Esophagus muscularis mucosa (tissue), 4 donors: ENCODE data around the gene ELMO2. TPM values are rescaled to one million over a fixed set of nuclear protein-coding genes. Genes with fewer than 3 reads are reported as not detected.

Experiments used
- DNase-seq: peaks from one replicate; pipeline ENCODE4 v3.0.0-alpha.2; 2017; ENCODE audit errors: extremely low spot score
- H3K27ac ChIP-seq, 4 donors: fragments of 200-600 bp; sonication (generic); replicated peaks in 1 of 4; 1 replicate in 3 of 4; 2 replicates in 1 of 4; pipeline ENCODE4 v1.5.1; 2016 to 2019; ENCODE audit warnings: mild to moderate bottlenecking in 1 of 4
- H3K27me3 ChIP-seq, 4 donors: fragments of 200-600 bp; sonication (generic); one replicate each; pipeline versions ENCODE4 v1.5.1 to v1.6.0; 2016 to 2019
- H3K36me3 ChIP-seq, 4 donors: fragments of 200-600 bp; sonication (generic); one replicate each; pipeline ENCODE4 v1.5.1; 2016 to 2019
- H3K4me1 ChIP-seq, 4 donors: fragments of 200-600 bp; sonication (generic); one replicate each; pipeline ENCODE4 v1.5.1; 2016 to 2019
- H3K4me3 ChIP-seq, 4 donors: fragments of 200-600 bp; sonication (generic); 1 replicate in 2 of 4; 2 replicates in 2 of 4; pipeline ENCODE4 v1.5.1; 2016 to 2019; ENCODE audit warnings: mild to moderate bottlenecking in 4 of 4, moderate library complexity in 1 of 4
- H3K9me3 ChIP-seq, 4 donors: fragments of 200-600 bp; sonication (generic); 1 replicate in 3 of 4; 2 replicates in 1 of 4; pipeline ENCODE4 v1.5.1; 2016 to 2019
- EP300 ChIP-seq: sonication (generic); formaldehyde crosslinking; IDR thresholded peaks from one replicate; pipeline ENCODE4 v1.6.1; 2017; ENCODE audit warnings: antibody characterized with exemption
- POLR2A ChIP-seq: fragments of 450-650 bp; IDR thresholded peaks from one replicate; pipeline ENCODE4 v1.6.1; 2017; ENCODE audit warnings: antibody characterized with exemption, moderate library complexity, mild to moderate bottlenecking, low read depth
- POLR2AphosphoS5 ChIP-seq, 2 donors: sonication (generic); formaldehyde crosslinking; IDR thresholded peaks; one replicate each; pipeline ENCODE4 v1.6.1; 2017; ENCODE audit warnings: antibody characterized with exemption in 2 of 2
- WGBS: methylation state at CpG from one replicate; pipeline ENCODE4 v1.1.5; 2018; 5-methylcytosine and 5-hydroxymethylcytosine counted together
- intact Hi-C: fragments of 100-400 bp; cut with DNase I; formaldehyde crosslinking; loops from one replicate; pipeline ENCODE4 v1.15.1; 2023
- total RNA-seq, 4 donors: library from RNA; depleted of rRNA; stranded (reverse); fragments of >200 nt; gene quantifications; one replicate each; pipeline versions ENCODE4 v1.1.0 to v1.2.1, GENCODE V29; 2016
- TF ChIP-seq, protein P1 (sequence below), 3 experiments: fragments of 200-600 bp in 2 of 3; fragments of 450-650 bp in 1 of 3; sonication (generic) in 2 of 3; IDR thresholded peaks; one replicate each; pipeline ENCODE4 v1.5.1; 2017 to 2019; ENCODE audit warnings: antibody characterized with exemption in 3 of 3, mild to moderate bottlenecking in 2 of 3, moderate library complexity in 1 of 3

Gene ELMO2
- total RNA-seq, 4 donors from 2014 or later, result 35.3 to 61.4 (median 51.8) TPM

DNA sequence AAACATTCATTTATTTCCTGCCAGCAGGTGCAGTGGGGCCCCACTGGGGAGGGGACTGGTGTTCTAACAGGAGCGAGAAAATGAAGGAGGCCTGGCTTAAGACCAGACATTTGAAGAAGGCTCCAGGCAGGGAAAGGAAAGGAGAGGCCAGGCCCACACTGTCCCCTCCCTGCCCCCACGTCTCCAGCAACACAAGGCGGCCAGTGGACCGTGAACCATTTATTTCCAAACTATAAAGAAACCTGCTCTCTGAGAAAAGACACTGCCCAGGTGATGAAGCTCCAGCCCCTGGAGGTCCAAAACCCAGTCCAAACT lies 56.7 kb downstream of the ELMO2 start:
- 76% methylated on average over 4 of the region's 4 CpGs for WGBS
- Histone ChIP-seq H3K4me1 (peaks cover 8 to 27% (median 22%) of the 10 kb centered on the region in 4 donors), H3K4me3 (no peak overlapping the region), H3K27ac (no peak overlapping the region), H3K9me3 (no peaks in the 10 kb centered on the region), H3K36me3 (peaks cover 0 to 39% (median 37%) of the 10 kb centered on the region in 4 donors), H3K27me3 (no peaks in the 10 kb centered on the region)
- DNase-seq, result no peak
- TF ChIP-seq, protein P1, sequence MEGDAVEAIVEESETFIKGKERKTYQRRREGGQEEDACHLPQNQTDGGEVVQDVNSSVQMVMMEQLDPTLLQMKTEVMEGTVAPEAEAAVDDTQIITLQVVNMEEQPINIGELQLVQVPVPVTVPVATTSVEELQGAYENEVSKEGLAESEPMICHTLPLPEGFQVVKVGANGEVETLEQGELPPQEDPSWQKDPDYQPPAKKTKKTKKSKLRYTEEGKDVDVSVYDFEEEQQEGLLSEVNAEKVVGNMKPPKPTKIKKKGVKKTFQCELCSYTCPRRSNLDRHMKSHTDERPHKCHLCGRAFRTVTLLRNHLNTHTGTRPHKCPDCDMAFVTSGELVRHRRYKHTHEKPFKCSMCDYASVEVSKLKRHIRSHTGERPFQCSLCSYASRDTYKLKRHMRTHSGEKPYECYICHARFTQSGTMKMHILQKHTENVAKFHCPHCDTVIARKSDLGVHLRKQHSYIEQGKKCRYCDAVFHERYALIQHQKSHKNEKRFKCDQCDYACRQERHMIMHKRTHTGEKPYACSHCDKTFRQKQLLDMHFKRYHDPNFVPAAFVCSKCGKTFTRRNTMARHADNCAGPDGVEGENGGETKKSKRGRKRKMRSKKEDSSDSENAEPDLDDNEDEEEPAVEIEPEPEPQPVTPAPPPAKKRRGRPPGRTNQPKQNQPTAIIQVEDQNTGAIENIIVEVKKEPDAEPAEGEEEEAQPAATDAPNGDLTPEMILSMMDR (IDR thresholded peaks at IDR 0.05), result no peak
- TF ChIP-seq POLR2A (no peak), EP300 (no peak), POLR2AphosphoS5 (IDR thresholded peaks at IDR 0.05) (no peak)
- intact Hi-C loops, result loop anchor here (5.0 kb wide), 1 partner anchor 217 kb away; no protein-coding TSS in a partner anchor

DNA sequence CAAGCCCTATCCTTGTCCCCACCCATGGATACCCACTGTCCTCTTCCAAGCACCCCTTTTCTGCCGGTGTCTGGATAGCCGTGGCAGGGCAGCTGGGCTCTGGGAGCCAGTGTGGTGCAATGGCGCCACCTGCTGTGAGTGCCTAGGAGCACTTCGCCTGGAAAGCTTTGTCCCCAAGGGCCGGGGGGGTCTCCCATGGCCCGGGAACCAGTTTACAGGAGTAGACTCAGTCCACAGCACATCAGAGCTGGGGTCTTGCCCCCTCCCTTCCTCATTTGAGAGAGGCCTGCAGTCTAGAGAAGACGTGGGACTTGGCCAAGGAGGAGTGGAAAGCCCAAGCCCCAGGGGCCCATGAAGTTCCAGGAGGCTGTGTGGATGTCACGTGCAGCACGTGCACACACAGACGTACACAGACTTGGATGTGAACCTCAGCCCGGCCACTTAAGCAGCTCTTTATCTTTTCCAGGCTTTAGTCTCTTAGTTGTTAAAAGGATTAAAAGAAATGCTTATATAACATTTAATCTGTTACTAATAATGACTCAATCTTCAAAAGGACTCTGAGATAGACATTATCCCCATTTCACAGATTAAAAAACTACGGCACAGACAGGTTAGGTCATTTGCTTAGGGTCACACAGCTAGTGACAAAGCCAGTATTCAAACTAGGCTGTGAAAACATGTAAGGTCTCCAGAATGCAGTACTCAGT lies 57.2 kb downstream of the ELMO2 start:
- H3K4me3 ChIP-seq, result no peak overlapping the region
- DNase-seq, result no peak
- no peaks in the 10 kb centered on the region for H3K27me3 ChIP-seq
- intact Hi-C loops, result loop anchor here (5.0 kb wide), 1 partner anchor 217 kb away; no protein-coding TSS in a partner anchor
- WGBS, result 58% methylated on average over 7 of the region's 12 CpGs
- H3K4me1 ChIP-seq, result peaks cover 8 to 27% (median 22%) of the 10 kb centered on the region in 4 donors
- no peaks in the 10 kb centered on the region for H3K9me3 ChIP-seq
- peaks cover 0 to 39% (median 34%) of the 10 kb centered on the region in 4 donors for H3K36me3 ChIP-seq
- no peak overlapping the region for H3K27ac ChIP-seq
- TF ChIP-seq EP300 (no peak), POLR2A (no peak)
- TF ChIP-seq, protein P1 (IDR thresholded peaks at IDR 0.05), result peak; percentile 64 to 77 (median 70)

DNA sequence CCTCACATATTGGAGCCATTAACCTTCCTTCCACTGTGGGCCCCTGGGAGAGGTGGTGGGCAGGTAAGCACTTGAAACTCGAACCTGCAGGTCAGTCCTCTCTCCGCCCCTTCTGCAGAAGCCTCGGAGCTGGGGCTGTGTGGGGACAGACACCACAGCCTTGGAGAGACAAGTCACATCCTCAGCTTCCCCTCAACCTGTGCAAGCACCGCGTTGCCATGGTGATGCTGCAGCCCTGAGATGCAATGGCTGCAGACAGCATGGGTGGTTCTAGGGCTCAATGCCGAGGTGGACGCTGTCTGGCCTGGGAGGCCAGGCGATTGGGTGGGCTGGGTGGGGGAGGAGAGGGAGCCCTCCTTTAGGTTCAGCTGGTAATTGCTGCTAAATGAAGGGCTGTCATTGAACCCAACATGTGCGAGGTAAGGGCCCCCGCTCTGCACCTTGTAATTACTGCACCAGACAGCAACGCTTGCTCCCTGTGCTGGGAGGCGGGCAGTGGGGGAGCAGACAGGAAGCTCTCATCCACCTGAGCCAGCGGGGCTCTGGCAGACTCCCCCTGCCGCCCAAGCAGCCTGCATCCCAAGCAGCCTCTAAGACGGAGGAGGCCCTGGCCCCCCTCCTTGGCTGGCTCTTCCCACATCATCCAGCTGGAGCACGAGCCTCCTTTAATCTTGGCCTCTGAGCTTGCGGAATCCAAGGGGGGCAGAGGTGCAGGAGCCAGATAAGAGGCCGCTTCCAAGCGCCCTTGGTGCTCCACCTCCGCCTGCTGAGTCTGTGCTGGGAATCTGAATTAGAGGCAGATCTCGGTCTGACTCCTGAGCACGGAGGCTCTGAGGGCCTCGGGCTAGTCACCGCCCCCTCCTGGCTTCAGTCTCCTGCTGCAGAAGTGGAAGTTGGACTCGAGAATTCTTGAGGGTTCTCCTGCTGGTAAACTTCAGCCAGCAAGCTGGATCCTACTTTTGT lies 58.3 kb downstream of the ELMO2 start:
- Histone ChIP-seq H3K27ac (no peak overlapping the region), H3K36me3 (peaks cover 0 to 38% (median 32%) of the 10 kb centered on the region in 4 donors), H3K4me1 (peaks cover 13 to 33% (median 29%) of the 10 kb centered on the region in 4 donors), H3K27me3 (peaks cover 0 to 4% (median 0%) of the 10 kb centered on the region in 4 donors), H3K4me3 (no peak overlapping the region), H3K9me3 (no peaks in the 10 kb centered on the region)
- DNase-seq, result no peak
- intact Hi-C loops, result loop anchor here (5.0 kb wide), 1 partner anchor 216 kb away; no protein-coding TSS in a partner anchor
- 51% methylated on average over 10 of the region's 25 CpGs for WGBS
- TF ChIP-seq POLR2A (no peak), POLR2AphosphoS5 (IDR thresholded peaks at IDR 0.05) (no peak)

DNA sequence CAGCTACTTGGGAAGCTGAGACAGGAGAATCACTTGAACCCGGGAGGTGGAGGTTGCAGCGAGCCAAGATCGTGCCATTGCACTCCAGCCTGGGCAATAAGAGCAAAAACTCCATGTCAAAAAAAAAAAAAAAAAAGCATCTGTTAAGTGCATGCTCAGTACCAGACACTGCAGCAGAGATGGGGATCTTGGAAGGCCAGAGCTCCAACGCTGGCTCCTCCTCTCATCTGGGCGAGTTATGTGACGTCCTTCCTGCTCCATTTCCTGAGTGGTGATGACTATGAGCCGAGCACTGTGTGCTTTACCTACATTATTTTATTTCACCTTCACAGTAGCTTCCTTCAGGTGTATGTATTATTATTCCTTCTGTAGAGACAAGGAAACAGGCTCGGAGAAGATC lies 59.6 kb downstream of the ELMO2 start:
- H3K27ac ChIP-seq, result no peak overlapping the region
- intact Hi-C loops, result loop anchor here (5.0 kb wide), 1 partner anchor 214 kb away; no protein-coding TSS in a partner anchor
- WGBS, result 75% methylated on average over 8 of the region's 8 CpGs
- no peak for DNase-seq
- no peak for TF ChIP-seq POLR2A
- TF ChIP-seq POLR2AphosphoS5 (IDR thresholded peaks at IDR 0.05), result no peak
- TF ChIP-seq EP300, result no peak
- TF ChIP-seq, protein P1 (IDR thresholded peaks at IDR 0.05), result no peak
- H3K4me3 ChIP-seq, result no peak overlapping the region
- peaks cover 0 to 32% (median 27%) of the 10 kb centered on the region in 4 donors for H3K36me3 ChIP-seq
- H3K27me3 ChIP-seq, result peaks cover 0 to 17% (median 4%) of the 10 kb centered on the region in 4 donors
- peaks cover 14 to 45% (median 40%) of the 10 kb centered on the region in 4 donors for H3K4me1 ChIP-seq
- no peaks in the 10 kb centered on the region for H3K9me3 ChIP-seq
